H9 (cell line): Measurements from ENCODE around the gene PLCH2. TPM values are rescaled to one million over a fixed set of nuclear protein-coding genes. Genes with fewer than 3 reads are reported as not detected.
A peak's percentile ranks its signal among the peaks of the same experiment; 100 is the strongest.

ENCODE experiments used
- DNase-seq: peaks from one replicate; pipeline ENCODE4 v3.0.0-alpha.2; 2017
- H2AFZ ChIP-seq: one replicate; pipeline ENCODE4 v1.6.1; 2013; ENCODE audit warnings: mild to moderate bottlenecking, low read length, control low read depth, moderate library complexity
- H2AK5ac ChIP-seq: 2 replicates; pipeline ENCODE4 v1.6.1; 2013; ENCODE audit warnings: low read length, control low read depth, mixed read lengths; ENCODE audit not compliant: insufficient read length
- H2BK120ac ChIP-seq: one replicate; pipeline ENCODE4 v1.6.1; 2013; ENCODE audit warnings: low read depth, mild to moderate bottlenecking, low read length, control low read depth, inconsistent platforms; ENCODE audit not compliant: poor library complexity, severe bottlenecking
- H2BK12ac ChIP-seq: 2 replicates; pipeline ENCODE4 v1.6.1; 2013; ENCODE audit warnings: low read length, control low read depth, mixed read lengths, low read depth; ENCODE audit not compliant: insufficient read length
- H2BK15ac ChIP-seq: 2 replicates; pipeline ENCODE4 v1.6.1; 2013; ENCODE audit warnings: low read depth, low read length, control low read depth
- H2BK20ac ChIP-seq: one replicate; pipeline ENCODE4 v1.6.1; 2013; ENCODE audit warnings: low read depth, mild to moderate bottlenecking, low read length, control low read depth, inconsistent platforms; ENCODE audit not compliant: poor library complexity, severe bottlenecking
- H2BK5ac ChIP-seq: 2 replicates; pipeline ENCODE4 v1.6.1; 2013; ENCODE audit warnings: low read length, control low read depth, mixed read lengths; ENCODE audit not compliant: insufficient read length
- H3K14ac ChIP-seq: 2 replicates; pipeline ENCODE4 v1.6.1; 2013; ENCODE audit warnings: low read length, control low read depth; ENCODE audit not compliant: insufficient read depth
- H3K18ac ChIP-seq: 2 replicates; pipeline ENCODE4 v1.6.1; 2013; ENCODE audit warnings: low read depth, mild to moderate bottlenecking, mixed read lengths, low read length, control low read depth; ENCODE audit not compliant: insufficient read length
- H3K23ac ChIP-seq: 2 replicates; pipeline ENCODE4 v1.6.1; 2013; ENCODE audit warnings: low read length, control low read depth, mixed read lengths, low read depth; ENCODE audit not compliant: insufficient read length
- H3K23me2 ChIP-seq: 2 replicates; pipeline ENCODE4 v1.6.1; 2013; ENCODE audit warnings: low read depth, mild to moderate bottlenecking, mixed read lengths, low read length, control low read depth; ENCODE audit not compliant: insufficient read length, poor library complexity, severe bottlenecking
- H3K27ac ChIP-seq: 2 replicates; pipeline ENCODE4 v1.5.1; 2013; ENCODE audit warnings: low read length, control low read depth, mixed read lengths, low read depth; ENCODE audit not compliant: insufficient read length
- H3K27me3 ChIP-seq: 2 replicates; pipeline ENCODE4 v1.6.1; 2013; ENCODE audit warnings: low read length, control low read depth, inconsistent platforms; ENCODE audit not compliant: insufficient read depth
- H3K4ac ChIP-seq: 2 replicates; pipeline ENCODE4 v1.6.1; 2013; ENCODE audit warnings: low read depth, mild to moderate bottlenecking, control low read depth, inconsistent platforms, low read length, moderate library complexity
- H3K4me1 ChIP-seq: 2 replicates; pipeline ENCODE4 v1.6.1; 2013; ENCODE audit warnings: low read length, control low read depth, inconsistent platforms; ENCODE audit not compliant: insufficient read depth
- H3K4me2 ChIP-seq: 2 replicates; pipeline ENCODE4 v1.6.1; 2013; ENCODE audit warnings: low read length, control low read depth, mixed read lengths; ENCODE audit not compliant: insufficient read length, insufficient read depth
- H3K56ac ChIP-seq: 2 replicates; pipeline ENCODE4 v1.6.1; 2013; ENCODE audit warnings: low read depth, mild to moderate bottlenecking, mixed read lengths, low read length, control low read depth; ENCODE audit not compliant: insufficient read length
- H3K79me1 ChIP-seq: 2 replicates; pipeline ENCODE4 v1.6.1; 2013; ENCODE audit warnings: low read depth, mild to moderate bottlenecking, moderate library complexity, low read length, control low read depth, inconsistent platforms; ENCODE audit not compliant: insufficient read depth, poor library complexity, severe bottlenecking
- H3K79me2 ChIP-seq: 2 replicates; pipeline ENCODE4 v1.6.1; 2013; ENCODE audit warnings: low read length, control low read depth, inconsistent platforms; ENCODE audit not compliant: insufficient read depth
- H3K9ac ChIP-seq: 2 replicates; pipeline ENCODE4 v1.6.1; 2013; ENCODE audit warnings: low read length, control low read depth, mixed read lengths; ENCODE audit not compliant: insufficient read length; ENCODE audit errors: extremely low read depth
- H3K9me3 ChIP-seq: one replicate; pipeline ENCODE4 v1.6.1; 2013; ENCODE audit warnings: low read depth, low read length, inconsistent platforms; ENCODE audit not compliant: control insufficient read depth
- H3T11ph ChIP-seq: one replicate; pipeline ENCODE4 v1.6.1; 2013; ENCODE audit warnings: mild to moderate bottlenecking, low read length, control low read depth, inconsistent platforms
- H4K20me1 ChIP-seq: one replicate; pipeline ENCODE4 v1.6.1; 2013; ENCODE audit not compliant: control insufficient read depth, insufficient read length, insufficient read depth
- H4K5ac ChIP-seq: 2 replicates; pipeline ENCODE4 v1.6.1; 2013; ENCODE audit warnings: low read depth, mild to moderate bottlenecking, mixed read lengths, low read length, control low read depth; ENCODE audit not compliant: insufficient read length
- H4K8ac ChIP-seq: replicated peaks from 2 replicates; pipeline ENCODE4 v1.6.1; 2013; ENCODE audit warnings: low read length, control low read depth, mixed read lengths, low read depth; ENCODE audit not compliant: insufficient read length
- H4K91ac ChIP-seq: 2 replicates; pipeline ENCODE4 v1.6.1; 2013; ENCODE audit warnings: low read depth, mild to moderate bottlenecking, moderate library complexity, mixed read lengths, low read length, control low read depth; ENCODE audit not compliant: insufficient read length
- H3K27ac Mint-ChIP-seq, 3 experiments: 2 replicates in 2 of 3; 3 replicates in 1 of 3; pipeline ENCODE4 v1.8.0; 2020 to 2021; ENCODE audit warnings: mixed read lengths in 3 of 3, mild to moderate bottlenecking in 1 of 3, moderate library complexity in 1 of 3
- H3K27me3 Mint-ChIP-seq: 2 replicates; pipeline ENCODE4 v1.8.0; 2021; ENCODE audit warnings: low read depth, mild to moderate bottlenecking, moderate library complexity, mixed read lengths
- H3K36me3 Mint-ChIP-seq, 3 experiments: 2 replicates in 2 of 3; 3 replicates in 1 of 3; pipeline ENCODE4 v1.8.0; 2020 to 2021; ENCODE audit warnings: low read depth in 3 of 3, mixed read lengths in 3 of 3; ENCODE audit not compliant: insufficient read depth in 1 of 3
- H3K4me1 Mint-ChIP-seq, 2 experiments: 2 replicates each; pipeline ENCODE4 v1.8.0; 2020; ENCODE audit warnings: mixed read lengths in 2 of 2
- H3K4me3 Mint-ChIP-seq, 2 experiments: 2 replicates in 1 of 2; 3 replicates in 1 of 2; pipeline ENCODE4 v1.8.0; 2020 to 2021; ENCODE audit warnings: mild to moderate bottlenecking in 2 of 2, mixed read lengths in 2 of 2, moderate library complexity in 1 of 2
- H3K9me3 Mint-ChIP-seq, 2 experiments: 2 replicates in 1 of 2; 3 replicates in 1 of 2; pipeline ENCODE4 v1.8.0; 2020; ENCODE audit warnings: mild to moderate bottlenecking in 2 of 2, mixed read lengths in 2 of 2, moderate library complexity in 1 of 2
- WGBS: extraction: QIAGEN DNeasy Blood & Tissue Kit; methylation state at CpG from one replicate; pipeline ENCODE4 v1.1.7; 2013; ENCODE audit warnings: missing lambda C conversion rate, low lambda C conversion rate, mixed read lengths; ENCODE audit not compliant: insufficient read length; ENCODE audit errors: extremely low coverage; 5-methylcytosine and 5-hydroxymethylcytosine counted together
- total RNA-seq: library from RNA; stranded (reverse); gene quantifications from 2 replicates; pipeline ENCODE4 v1.2.1, GENCODE V29; 2021
- TF ChIP-seq, protein P1 (sequence below): fragments of 200-600 bp; sonication (generic); conservative IDR thresholded peaks from 3 replicates; pipeline ENCODE4 v1.8.0; 2021; ENCODE audit warnings: antibody characterized with exemption, mild to moderate bottlenecking

PLCH2 gene
- total RNA-seq, 1 experiment from 2014 or later = 0.09 TPM

DNA sequence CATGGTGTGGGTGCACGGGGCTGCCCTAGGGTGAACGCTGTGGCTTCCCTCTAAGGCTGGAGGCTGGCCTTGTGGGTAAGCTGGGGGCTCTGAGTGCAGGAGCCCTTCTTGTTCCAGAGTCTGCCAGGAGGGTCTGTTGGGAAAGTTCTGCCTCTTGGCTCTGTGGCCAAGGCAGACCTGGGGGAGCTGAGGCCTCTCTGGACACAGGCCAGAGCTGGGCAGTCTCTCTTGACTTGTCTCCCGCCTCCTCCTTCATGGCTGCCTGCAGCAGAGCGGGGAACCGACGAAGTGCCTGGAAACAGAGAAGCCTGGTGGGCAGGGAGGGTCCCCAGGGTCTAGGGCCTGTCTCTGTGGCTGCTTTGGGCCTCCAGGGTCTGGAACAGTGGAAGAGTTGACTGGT, 33.4 kb upstream of the PLCH2 start:
- no peak overlapping the region for H2AFZ ChIP-seq

More for the DNA sequence above, 33.4 kb upstream of the PLCH2 start:
- no peak overlapping the region for H3K23ac ChIP-seq
- no peaks in the 10 kb centered on the region for H3K79me1 ChIP-seq
- Mint-ChIP-seq H3K27ac (no peak overlapping the region), H3K4me1 (peaks cover 0 to 9% of the 10 kb centered on the region in 2 experiments; a peak in 3 of 4 replicates), H3K27me3 (peaks cover 50% of the 10 kb centered on the region), H3K9me3 (no peaks in the 10 kb centered on the region), H3K36me3 (no peaks in the 10 kb centered on the region), H3K4me3 (peak overlapping the region in 1 of 2 experiments; percentile 40; a peak in 1 of 5 replicates)
- H2BK5ac ChIP-seq = no peak overlapping the region
- no peak overlapping the region for H4K5ac ChIP-seq
- TF ChIP-seq, protein P1, sequence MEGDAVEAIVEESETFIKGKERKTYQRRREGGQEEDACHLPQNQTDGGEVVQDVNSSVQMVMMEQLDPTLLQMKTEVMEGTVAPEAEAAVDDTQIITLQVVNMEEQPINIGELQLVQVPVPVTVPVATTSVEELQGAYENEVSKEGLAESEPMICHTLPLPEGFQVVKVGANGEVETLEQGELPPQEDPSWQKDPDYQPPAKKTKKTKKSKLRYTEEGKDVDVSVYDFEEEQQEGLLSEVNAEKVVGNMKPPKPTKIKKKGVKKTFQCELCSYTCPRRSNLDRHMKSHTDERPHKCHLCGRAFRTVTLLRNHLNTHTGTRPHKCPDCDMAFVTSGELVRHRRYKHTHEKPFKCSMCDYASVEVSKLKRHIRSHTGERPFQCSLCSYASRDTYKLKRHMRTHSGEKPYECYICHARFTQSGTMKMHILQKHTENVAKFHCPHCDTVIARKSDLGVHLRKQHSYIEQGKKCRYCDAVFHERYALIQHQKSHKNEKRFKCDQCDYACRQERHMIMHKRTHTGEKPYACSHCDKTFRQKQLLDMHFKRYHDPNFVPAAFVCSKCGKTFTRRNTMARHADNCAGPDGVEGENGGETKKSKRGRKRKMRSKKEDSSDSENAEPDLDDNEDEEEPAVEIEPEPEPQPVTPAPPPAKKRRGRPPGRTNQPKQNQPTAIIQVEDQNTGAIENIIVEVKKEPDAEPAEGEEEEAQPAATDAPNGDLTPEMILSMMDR = no peak
- no peaks in the 10 kb centered on the region for H3K79me2 ChIP-seq
- no peak overlapping the region for H2BK12ac ChIP-seq
- no peak overlapping the region for H3K14ac ChIP-seq
- no peak overlapping the region for H4K91ac ChIP-seq
- H3K9ac ChIP-seq = no peak overlapping the region
- peaks cover 14% of the 10 kb centered on the region; the same call in 1 of the 2 replicates for H3K27me3 ChIP-seq
- WGBS = no CpG with 5 or more reads among the region's 6 CpGs
- no peak overlapping the region for H2BK20ac ChIP-seq
- no peaks in the 10 kb centered on the region for H3K9me3 ChIP-seq
- H3K56ac ChIP-seq = no peak overlapping the region
- no peak overlapping the region for H3K18ac ChIP-seq
- no peak overlapping the region for H3T11ph ChIP-seq
- no peak overlapping the region for H2AK5ac ChIP-seq
- H3K4me2 ChIP-seq = no peak overlapping the region
- H4K8ac ChIP-seq = no peak overlapping the region
- DNase-seq = no peak
- H2BK15ac ChIP-seq = no peak overlapping the region
- H2BK120ac ChIP-seq = no peak overlapping the region
- H3K4ac ChIP-seq = no peak overlapping the region
- H4K20me1 ChIP-seq = no peaks in the 10 kb centered on the region
- peaks cover 6% of the 10 kb centered on the region for H3K23me2 ChIP-seq
- H3K4me1 ChIP-seq = no peaks in the 10 kb centered on the region; the same call in 1 of the 2 replicates
- H3K27ac ChIP-seq = no peak overlapping the region
